Activated CD4-positive, alpha-beta T cell treated with anti-CD3 and anti-CD28 coated beads for 48 hours (primary cell): ENCODE data around the gene GZMA.

Experiments used
- DNase-seq: peaks from one replicate; pipeline ENCODE4 v3.0.0-alpha.2; 2020

GZMA gene

GRCh38 chr5:55113327-55113726 lies 10.9 kb downstream of the GZMA start:
- DNase-seq, result no peak

DNA sequence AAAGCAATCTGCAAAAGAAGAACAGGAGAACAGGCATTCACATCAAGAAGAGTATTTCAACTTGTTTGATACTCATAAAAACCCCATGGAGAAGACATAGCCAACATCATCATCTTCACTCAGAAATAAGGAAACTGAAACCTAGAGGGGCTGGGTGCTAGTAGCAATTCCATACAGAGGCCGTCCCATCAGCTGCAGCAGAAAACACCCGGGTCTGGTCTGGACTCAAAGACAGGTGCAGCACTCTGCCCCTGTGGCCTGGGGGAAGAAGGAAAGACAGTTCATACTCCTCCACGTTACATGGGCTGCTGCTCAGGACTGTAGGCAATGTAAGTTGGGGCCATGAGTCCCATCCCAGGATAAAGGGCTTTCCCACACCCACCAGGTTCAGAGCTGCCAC lies 11.6 kb downstream of the GZMA start:
- no peak for DNase-seq

DNA sequence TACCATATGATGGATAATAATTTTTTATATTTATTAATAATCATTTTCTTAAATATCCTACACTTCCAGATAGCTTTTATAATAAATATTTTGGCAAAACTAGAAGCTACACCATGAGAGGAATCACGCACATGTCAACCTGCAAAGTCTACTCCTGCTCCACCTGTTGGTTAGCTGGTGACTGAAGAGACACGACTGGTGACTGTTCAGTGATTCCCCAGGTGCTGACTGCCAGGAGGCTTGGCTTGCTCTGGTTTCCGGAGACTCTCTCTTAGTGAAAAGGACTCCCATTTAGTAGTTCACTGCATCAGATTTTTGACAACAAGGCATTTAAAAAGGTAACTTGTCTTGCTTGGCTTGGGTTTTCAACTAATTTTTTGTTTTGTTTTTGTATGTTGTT lies 20.9 kb downstream of the GZMA start:
- no peak for DNase-seq

GRCh38 chr5:55134053-55134722 lies 31.7 kb downstream of the GZMA start:
- DNase-seq, result no peak

DNA sequence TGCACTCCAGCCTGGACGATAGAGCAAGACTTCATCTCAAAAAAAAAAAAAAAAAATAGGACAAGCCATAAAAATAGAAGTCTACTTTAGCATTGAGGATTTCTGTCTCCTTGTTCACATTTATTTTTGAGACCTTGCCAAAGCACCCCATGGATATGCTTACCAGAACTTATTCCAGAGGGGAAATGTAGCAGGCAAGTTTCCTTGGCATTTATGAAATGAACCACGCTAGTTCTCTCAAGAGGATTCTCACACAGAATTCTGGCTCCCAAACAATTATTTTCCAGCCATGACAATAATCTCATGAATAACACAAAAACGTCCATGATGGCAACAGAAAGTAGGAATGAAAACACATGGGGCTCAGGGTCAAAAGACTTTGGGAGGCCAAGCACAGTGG lies 34.1 kb downstream of the GZMA start:
- DNase-seq, result no peak

DNA sequence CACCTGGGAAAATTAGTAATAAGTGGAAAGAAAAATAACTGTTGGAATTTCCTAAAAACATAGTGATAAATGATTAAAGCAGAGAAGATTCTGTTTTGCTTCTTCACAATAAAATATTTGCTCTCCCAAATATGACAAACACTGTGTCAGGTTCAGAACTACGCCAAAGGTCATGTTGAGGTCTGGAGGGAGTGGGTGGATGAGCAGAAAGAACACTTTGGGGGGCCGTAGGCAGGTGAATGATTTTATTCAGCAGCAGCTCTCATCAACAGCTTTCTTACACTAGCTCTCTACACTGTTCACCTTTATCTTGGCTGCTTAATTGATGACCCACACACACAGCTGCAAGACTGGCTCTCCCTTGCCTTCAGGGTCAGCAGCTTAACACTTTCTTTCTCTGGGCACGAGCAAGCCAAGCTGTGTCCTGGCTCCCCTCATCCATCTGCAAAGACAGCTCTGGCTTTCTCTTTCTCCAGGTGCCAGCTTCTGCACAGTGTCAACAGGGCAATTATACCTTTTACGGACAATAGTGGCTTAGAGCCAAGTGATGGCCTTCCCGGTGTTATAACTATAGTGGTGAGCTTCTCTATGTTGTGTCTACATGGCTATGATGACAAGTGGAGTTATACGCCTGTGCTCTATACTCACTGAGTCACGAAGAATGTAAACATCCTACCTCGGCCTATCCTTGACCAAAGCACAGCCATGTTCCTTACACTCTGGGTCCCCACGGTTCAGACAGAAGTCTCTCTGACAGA lies 38.6 kb downstream of the GZMA start:
- no peak for DNase-seq

DNA sequence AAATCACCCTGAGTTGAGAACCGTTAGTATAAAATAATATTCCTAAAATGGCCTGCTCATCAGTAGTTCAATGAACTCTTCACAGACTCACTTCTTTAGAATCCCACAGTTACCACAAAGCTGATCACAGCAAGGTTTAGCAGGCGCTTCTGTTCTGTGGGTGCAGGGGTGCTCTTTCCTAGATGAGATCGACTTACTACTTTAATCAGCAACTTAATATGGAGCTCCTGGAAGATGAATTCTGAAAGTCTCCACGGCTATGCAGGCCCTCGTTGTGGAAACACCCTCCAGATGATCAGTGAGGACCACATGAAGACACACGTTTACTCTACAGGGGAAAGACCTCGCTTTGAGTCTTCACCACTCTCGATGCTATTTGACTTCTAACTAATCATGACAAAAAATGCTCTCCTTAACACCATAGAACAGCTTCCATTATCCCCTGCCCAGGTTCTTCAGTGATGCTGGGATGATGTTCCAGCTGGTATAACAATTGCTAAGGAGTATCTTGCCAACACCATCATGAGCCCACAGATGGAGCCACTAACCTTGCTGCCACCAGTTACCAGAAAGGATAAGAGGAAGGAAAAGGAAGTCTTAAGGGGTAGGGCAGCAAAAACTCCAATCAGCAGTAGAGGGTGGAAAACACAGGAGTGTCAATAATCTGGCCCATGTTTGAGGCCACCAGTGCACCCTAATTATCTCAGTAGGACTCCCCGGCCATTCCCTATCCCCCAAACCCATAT lies 39.7 kb downstream of the GZMA start:
- peak; percentile 13 for DNase-seq

DNA sequence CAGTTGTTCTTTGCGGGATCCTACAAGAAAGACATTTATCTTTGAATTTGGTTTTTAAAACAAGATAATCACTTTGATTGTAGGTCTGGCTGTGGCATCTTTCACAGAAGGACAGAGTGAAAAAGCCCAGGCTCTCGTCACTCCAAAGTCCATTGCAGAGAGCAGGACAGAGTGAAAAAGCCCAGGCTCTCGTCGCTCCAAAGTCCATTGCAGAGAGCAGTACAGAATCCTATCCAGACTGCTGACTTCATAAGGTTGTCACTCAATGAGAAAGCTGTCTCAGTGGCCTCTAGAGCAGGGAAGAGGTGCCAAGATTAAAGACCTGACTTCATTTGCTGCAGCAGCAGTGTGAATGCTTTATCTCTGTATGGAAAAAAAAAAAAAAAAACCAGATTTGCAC lies 41.2 kb downstream of the GZMA start:
- no peak for DNase-seq

GRCh38 chr5:55146080-55146479 lies 43.6 kb downstream of the GZMA start:
- DNase-seq, result no peak

DNA sequence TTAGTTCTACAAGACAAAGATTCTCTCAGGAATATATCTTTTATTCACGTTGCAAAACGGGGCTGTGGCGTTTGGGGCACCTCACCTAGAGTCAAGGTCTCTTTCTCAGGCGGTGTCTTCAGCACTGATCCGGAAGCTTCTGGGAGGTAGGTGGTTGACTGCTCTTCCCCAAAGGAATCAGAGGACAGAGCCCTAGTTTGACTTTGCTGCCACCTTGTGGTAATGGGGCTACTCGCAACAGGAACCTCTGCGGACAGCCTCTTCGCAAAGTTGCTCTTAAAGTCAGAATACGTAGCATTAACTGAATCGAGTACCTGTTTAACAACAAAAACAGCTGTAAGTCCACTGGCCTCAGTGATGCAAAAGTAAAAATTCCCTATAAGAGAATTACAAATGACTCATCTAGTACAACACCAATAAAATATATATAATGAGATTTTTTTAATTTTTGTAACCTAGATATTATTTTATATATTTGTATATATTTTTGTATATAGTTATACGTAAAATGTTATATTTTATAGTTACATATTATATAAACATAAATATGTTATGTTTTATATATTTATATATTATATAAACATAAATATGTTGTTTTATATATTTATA lies 44.2 kb downstream of the GZMA start:
- DNase-seq, result peak; percentile 87

DNA sequence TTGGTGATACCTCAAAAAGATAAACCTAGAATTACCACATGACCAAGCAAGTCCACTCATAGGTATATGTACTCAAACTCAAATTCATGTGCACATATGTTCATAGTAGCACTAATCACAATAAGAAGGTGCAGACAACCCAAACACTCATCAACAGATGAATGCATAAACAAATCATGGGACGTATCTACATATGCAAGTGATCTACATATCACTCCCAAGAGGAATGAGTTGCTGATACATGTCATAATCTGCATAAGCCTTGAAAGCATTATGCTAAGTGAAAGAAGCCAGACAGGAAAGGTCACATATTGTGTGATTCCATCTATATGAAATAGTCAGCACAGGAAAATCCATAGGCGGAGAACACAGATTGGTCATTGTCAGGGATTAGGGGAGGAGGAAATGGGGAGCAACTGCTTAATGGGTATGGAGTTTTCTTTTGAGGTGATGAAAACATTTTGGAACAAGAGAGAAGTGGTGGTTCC lies 46.9 kb downstream of the GZMA start:
- no peak for DNase-seq

GRCh38 chr5:55151923-55152842 lies 49.7 kb downstream of the GZMA start:
- no peak for DNase-seq

- no peak for DNase-seq
Observed at GRCh38 chr5:55154873-55155272, 52.4 kb downstream of the GZMA start.
